ENCODE results near the gene CACNG1.

DNA sequence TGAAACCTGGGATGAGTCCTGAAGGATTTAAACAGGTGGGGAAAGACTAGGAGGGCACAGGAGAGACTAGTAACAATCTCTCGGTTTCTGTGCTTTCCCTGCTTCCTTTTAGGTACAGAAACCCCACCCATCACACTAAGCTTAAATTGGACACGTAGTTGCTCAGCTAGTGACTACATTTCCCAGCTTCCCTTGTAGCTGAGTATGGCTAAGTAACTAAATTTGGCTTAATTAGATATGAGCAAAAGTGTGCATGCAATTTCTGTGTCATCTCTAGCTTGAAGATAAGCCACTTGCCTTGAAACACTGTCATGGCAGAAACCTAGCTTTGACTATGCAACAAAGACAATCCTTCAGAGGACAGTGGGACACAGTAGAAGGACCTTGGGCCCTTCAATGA, 36.5 kb downstream of the CACNG1 start:
- TF ChIP-seq, protein P1, sequence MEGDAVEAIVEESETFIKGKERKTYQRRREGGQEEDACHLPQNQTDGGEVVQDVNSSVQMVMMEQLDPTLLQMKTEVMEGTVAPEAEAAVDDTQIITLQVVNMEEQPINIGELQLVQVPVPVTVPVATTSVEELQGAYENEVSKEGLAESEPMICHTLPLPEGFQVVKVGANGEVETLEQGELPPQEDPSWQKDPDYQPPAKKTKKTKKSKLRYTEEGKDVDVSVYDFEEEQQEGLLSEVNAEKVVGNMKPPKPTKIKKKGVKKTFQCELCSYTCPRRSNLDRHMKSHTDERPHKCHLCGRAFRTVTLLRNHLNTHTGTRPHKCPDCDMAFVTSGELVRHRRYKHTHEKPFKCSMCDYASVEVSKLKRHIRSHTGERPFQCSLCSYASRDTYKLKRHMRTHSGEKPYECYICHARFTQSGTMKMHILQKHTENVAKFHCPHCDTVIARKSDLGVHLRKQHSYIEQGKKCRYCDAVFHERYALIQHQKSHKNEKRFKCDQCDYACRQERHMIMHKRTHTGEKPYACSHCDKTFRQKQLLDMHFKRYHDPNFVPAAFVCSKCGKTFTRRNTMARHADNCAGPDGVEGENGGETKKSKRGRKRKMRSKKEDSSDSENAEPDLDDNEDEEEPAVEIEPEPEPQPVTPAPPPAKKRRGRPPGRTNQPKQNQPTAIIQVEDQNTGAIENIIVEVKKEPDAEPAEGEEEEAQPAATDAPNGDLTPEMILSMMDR (optimal IDR thresholded peaks at IDR 0.05 in 1 of 3, IDR thresholded peaks at IDR 0.05 in 1 of 3, conservative IDR thresholded peaks at IDR 0.05 in 1 of 3; ENCODE audit: extremely low read depth in 1 of 3, insufficient read depth in 2 of 3, low read length in 3 of 3): no peak
- no peak for TF ChIP-seq EZH2 (IDR thresholded peaks at IDR 0.05; ENCODE audit: low read length)

All from keratinocyte (primary cell).